ENCODE results near the gene NT5C2. TPM values are rescaled to one million over a fixed set of nuclear protein-coding genes. Genes with fewer than 3 reads are reported as not detected.

Gene NT5C2
- total and polyA plus RNA-seq, 2 of the 8 experiments (the other 6 are each of a cell fraction or from before 2014, with no cell fraction given) = 35.2 to 106 TPM

DNA sequence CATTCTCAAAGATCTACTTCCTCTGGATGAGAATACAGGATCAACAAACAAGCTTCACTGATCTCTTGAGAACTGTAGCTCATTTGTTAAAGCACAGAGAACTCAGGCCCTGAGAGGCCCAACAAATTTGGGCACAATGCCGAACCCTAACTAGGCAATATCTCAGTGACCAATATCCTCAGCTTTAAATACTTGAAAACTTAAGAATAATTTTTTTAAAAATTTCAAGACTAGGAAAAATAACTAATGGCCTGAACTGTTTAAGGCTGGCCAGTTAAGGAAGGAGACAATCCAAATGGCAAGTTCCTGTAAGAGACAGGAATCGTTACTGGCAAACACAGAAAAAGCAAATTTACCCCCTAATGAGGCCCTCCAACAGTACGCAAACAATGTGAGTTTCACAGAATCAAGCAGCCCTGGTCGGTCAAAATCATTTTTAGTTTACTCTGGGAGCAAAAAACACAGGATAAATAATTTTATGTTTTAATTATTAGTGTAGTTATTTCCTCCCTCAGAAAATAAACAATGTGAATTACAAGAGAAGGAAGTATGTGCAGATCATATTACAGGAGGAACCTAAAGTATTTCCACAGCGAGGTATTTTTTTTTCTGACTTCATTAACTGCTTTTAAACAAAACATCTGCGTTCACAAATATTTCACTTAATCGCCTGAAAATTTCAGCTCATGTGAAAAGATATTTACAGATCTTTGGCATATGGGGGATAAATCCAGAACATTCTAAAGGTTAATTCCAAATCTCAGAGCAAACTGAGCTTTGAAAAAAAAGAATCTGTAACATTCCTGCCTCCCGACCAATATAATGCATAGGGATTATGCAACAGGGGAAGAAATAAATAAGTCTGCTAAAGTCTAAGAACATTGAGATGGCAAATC is 39.5 kb downstream of the NT5C2 start:
- DNase-seq (ENCODE audit: low read depth in 1 of 2, low spot score in 2 of 2) (no peak), FAIRE-seq (no peak)
- H3K4me3 ChIP-seq (ENCODE audit: extremely low read depth in 1 of 4, insufficient read depth in 2 of 4, low read depth in 3 of 4, low read length in 4 of 4) = peak overlapping the region in 1 of 4 experiments; percentile 44; a peak in 1 of 8 replicates
- H3K4me1 ChIP-seq (replicated peaks in 1 of 4; ENCODE audit: control insufficient read depth in 3 of 4, insufficient read depth in 4 of 4, low read length in 3 of 4) = peaks cover 0 to 4% (median 3%) of the 10 kb centered on the region in 4 experiments; a peak in 2 of 7 replicates
- H3K4ac ChIP-seq (replicated peaks; ENCODE audit: insufficient read length, low read depth, low read length) = no peak overlapping the region
- peak overlapping the region; percentile 48; the same call in 1 of the 2 replicates for H3K27ac ChIP-seq (ENCODE audit: low read depth, low read length)
- peak; percentile 88 for TF ChIP-seq CEBPB (IDR thresholded peaks at IDR 0.05; ENCODE audit: low read depth, low read length)
- TF ChIP-seq, protein P1, sequence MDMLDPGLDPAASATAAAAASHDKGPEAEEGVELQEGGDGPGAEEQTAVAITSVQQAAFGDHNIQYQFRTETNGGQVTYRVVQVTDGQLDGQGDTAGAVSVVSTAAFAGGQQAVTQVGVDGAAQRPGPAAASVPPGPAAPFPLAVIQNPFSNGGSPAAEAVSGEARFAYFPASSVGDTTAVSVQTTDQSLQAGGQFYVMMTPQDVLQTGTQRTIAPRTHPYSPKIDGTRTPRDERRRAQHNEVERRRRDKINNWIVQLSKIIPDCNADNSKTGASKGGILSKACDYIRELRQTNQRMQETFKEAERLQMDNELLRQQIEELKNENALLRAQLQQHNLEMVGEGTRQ (IDR thresholded peaks at IDR 0.05; ENCODE audit: low read length) = no peak
- no peak overlapping the region for H3K56ac ChIP-seq (replicated peaks; ENCODE audit: insufficient read length, low read depth, low read length)
- H3K9me3 ChIP-seq (ENCODE audit: insufficient read depth in 2 of 2, low read depth in 1 of 2, low read length in 1 of 2) = no peaks in the 10 kb centered on the region
- H2AFZ ChIP-seq (ENCODE audit: low read length) = peak overlapping the region; percentile 34; the same call in 1 of the 2 replicates
- H2BK12ac ChIP-seq (ENCODE audit: low read depth, low read length) = no peak overlapping the region; the same call in 1 of the 2 replicates
- H3K4me2 ChIP-seq (ENCODE audit: insufficient read depth in 1 of 2, low read depth in 2 of 2, low read length in 2 of 2) = peak overlapping the region; percentile 23 to 42; a peak in 3 of 4 replicates
- no peak overlapping the region for H2BK20ac ChIP-seq (ENCODE audit: low read length)
- H3K27me3 ChIP-seq (replicated peaks in 1 of 4; ENCODE audit: control insufficient read depth in 3 of 4, extremely low read depth in 1 of 4, insufficient read depth in 3 of 4, low read length in 3 of 4) = no peaks in the 10 kb centered on the region
- no peak overlapping the region for H2BK120ac ChIP-seq (replicated peaks; ENCODE audit: low read depth, low read length)
- H3K23ac ChIP-seq (ENCODE audit: insufficient read length) = no peak overlapping the region
- WGBS, 2 experiments (ENCODE audit: extremely low coverage in 1 of 2, insufficient coverage in 1 of 2, insufficient read length in 1 of 2, insufficient replicate concordance in 2 of 2, low coverage in 1 of 2, low lambda C conversion rate in 2 of 2, missing lambda C conversion rate in 1 of 2) = 40% methylated on average over 8 of the region's 8 CpGs; no CpG with 5 or more reads in 1 of the 2 experiments
- no peak overlapping the region for H4K8ac ChIP-seq (ENCODE audit: extremely low read depth, insufficient read depth, low read length)
- H3K14ac ChIP-seq (ENCODE audit: insufficient read length) = no peak overlapping the region
- H3K36me3 ChIP-seq (ENCODE audit: control insufficient read depth in 2 of 4, insufficient read depth in 4 of 4, low read length in 3 of 4) = no peaks in the 10 kb centered on the region; a peak in 1 of 8 replicates
- no peak overlapping the region for H2AK5ac ChIP-seq (ENCODE audit: low read depth, low read length)
- no peak overlapping the region for H2BK5ac ChIP-seq (ENCODE audit: low read depth, low read length)
- H4K5ac ChIP-seq (ENCODE audit: insufficient read length, low read depth, low read length) = peak overlapping the region; percentile 94
- H4K91ac ChIP-seq (replicated peaks; ENCODE audit: insufficient read length, low read length) = no peak overlapping the region
- H3K79me1 ChIP-seq (ENCODE audit: low read depth, low read length) = no peaks in the 10 kb centered on the region
- peak overlapping the region in 1 of 4 experiments; percentile 34; a peak in 1 of 7 replicates for H3K9ac ChIP-seq (replicated peaks in 1 of 4; ENCODE audit: extremely low read depth in 1 of 4, low read depth in 3 of 4, low read length in 3 of 4)
- H3K23me2 ChIP-seq (ENCODE audit: low read depth, low read length) = no peaks in the 10 kb centered on the region
- peaks cover 0 to 4% of the 10 kb centered on the region in 2 experiments; a peak in 1 of 4 replicates for H3K79me2 ChIP-seq (ENCODE audit: control insufficient read depth in 1 of 2, insufficient read depth in 2 of 2, low read length in 2 of 2)
- no peaks in the 10 kb centered on the region for H4K20me1 ChIP-seq (replicated peaks in 1 of 2; ENCODE audit: control insufficient read depth in 1 of 2, insufficient read depth in 2 of 2, low read length in 2 of 2)
- H2BK15ac ChIP-seq (ENCODE audit: low read length) = no peak overlapping the region
- no peak overlapping the region for H3K18ac ChIP-seq (ENCODE audit: extremely low read depth, low read length)
- ChIA-PET CTCF (ENCODE audit: partially characterized antibody) (interaction anchor here (1.8 to 3.1 kb wide), 3 partner anchors 82 to 91 kb away, joined by 4 to 12 read pairs (median 9); no protein-coding TSS in a partner anchor), POLR2A (ENCODE audit: partially characterized antibody) (interaction anchor here (1.7 kb wide), 1 partner anchor 38 kb away, joined by 10 read pairs; no protein-coding TSS in a partner anchor)
